Endothelial cell of umbilical vein (primary cell): ENCODE data around the gene ZNF23.

Experiments used
- CTCF ChIP-seq, 2 donors: IDR thresholded peaks; 1 replicate in 1 of 2; 2 replicates in 1 of 2; pipeline ENCODE4 v1.5.1; 2011; ENCODE audit warnings: low read length in 2 of 2, mild to moderate bottlenecking in 2 of 2, moderate library complexity in 2 of 2, control low read depth in 1 of 2, inconsistent platforms in 1 of 2, low read depth in 1 of 2; ENCODE audit not compliant: insufficient read depth in 1 of 2; ENCODE audit errors: extremely low read depth in 1 of 2
- EZH2 ChIP-seq: IDR thresholded peaks from 2 replicates; pipeline ENCODE4 v1.6.1; 2012; ENCODE audit warnings: borderline replicate concordance, low read depth, mild to moderate bottlenecking, moderate library complexity, low read length, inconsistent platforms; ENCODE audit not compliant: severe bottlenecking
- GATA2 ChIP-seq: IDR thresholded peaks from 2 replicates; pipeline ENCODE4 v1.7.0; 2011; ENCODE audit warnings: low read depth, mild to moderate bottlenecking, moderate library complexity, mixed read lengths, low read length; ENCODE audit not compliant: insufficient read length, insufficient read depth
- POLR2A ChIP-seq: IDR thresholded peaks from 2 replicates; pipeline ENCODE4 v1.6.1; 2012; ENCODE audit warnings: low read depth, mild to moderate bottlenecking, control low read depth, low read length
- POLR2AphosphoS5 ChIP-seq: IDR thresholded peaks from 2 replicates; pipeline ENCODE4 v1.6.1; 2012; ENCODE audit warnings: low read depth, mild to moderate bottlenecking, control low read depth, low read length, moderate library complexity; ENCODE audit not compliant: insufficient read depth

GRCh38 chr16:71413341-71413740, 48.7 kb downstream of the ZNF23 start:
- TF ChIP-seq CTCF (IDR thresholded peaks at IDR 0.05; ENCODE audit: extremely low read depth in 1 of 2, insufficient read depth in 1 of 2, low read depth in 1 of 2, low read length in 2 of 2), result no peak
- no peak for TF ChIP-seq POLR2A
- TF ChIP-seq POLR2AphosphoS5, result no peak
- TF ChIP-seq EZH2, result no peak
- TF ChIP-seq GATA2, result no peak
